Activated CD4-positive, alpha-beta T cell treated with anti-CD3 and anti-CD28 coated beads, Interleukin-2, amount 10 ng/mL, durations not matched to agents 7 days and 5 days (primary cell): ENCODE data around the gene ZNF574. TPM values are rescaled to one million over a fixed set of nuclear protein-coding genes. Genes with fewer than 3 reads are reported as not detected.
"Not testable (repeated sequence)": the region's sequence is repeated elsewhere in the genome, so short reads cannot be mapped to it uniquely, and the experiment has no call there.

Experiments used
- CTCF ChIA-PET: fragments of 350-600 bp; sonication (Branson Sonifier 250); formaldehyde crosslinking; loops from one replicate; lab custom pipeline; 2021; ENCODE audit warnings: antibody characterized with exemption; lab: Charles Lee
- POLR2A ChIA-PET: fragments of 350-600 bp; sonication (Branson Sonifier 250); formaldehyde crosslinking; loops from one replicate; lab custom pipeline; 2021; ENCODE audit warnings: antibody characterized with exemption; lab: Charles Lee
- DNase-seq: peaks from one replicate; pipeline ENCODE4 v3.0.0-alpha.2; 2020
- H3K27ac Mint-ChIP-seq: one replicate; pipeline ENCODE4 v1.8.0; 2021; ENCODE audit warnings: mild to moderate bottlenecking, moderate library complexity, mixed read lengths
- H3K27me3 Mint-ChIP-seq: one replicate; pipeline ENCODE4 v1.8.0; 2021; ENCODE audit warnings: mixed read lengths
- H3K36me3 Mint-ChIP-seq: one replicate; pipeline ENCODE4 v1.8.0; 2021; ENCODE audit warnings: low read depth, mixed read lengths
- H3K4me1 Mint-ChIP-seq: one replicate; pipeline ENCODE4 v1.8.0; 2021; ENCODE audit warnings: mixed read lengths
- H3K4me3 Mint-ChIP-seq: one replicate; pipeline ENCODE4 v1.8.0; 2021; ENCODE audit warnings: mild to moderate bottlenecking, moderate library complexity, mixed read lengths
- H3K9me3 Mint-ChIP-seq: one replicate; pipeline ENCODE4 v1.8.0; 2021; ENCODE audit warnings: mixed read lengths
- total RNA-seq, 2 experiments: library from RNA; stranded (reverse); gene quantifications; one replicate each; pipeline ENCODE4 v1.2.3, GENCODE V29; 2021

Gene ZNF574
- total RNA-seq, 2 experiments from 2014 or later = 14.1 to 15.8 TPM

GRCh38 chr19:42099336-42099925 lies 23.5 kb downstream of the ZNF574 start:
- Mint-ChIP-seq H3K4me1 (no peaks in the 10 kb centered on the region), H3K27ac (no peak overlapping the region), H3K27me3 (no peaks in the 10 kb centered on the region), H3K4me3 (no peak overlapping the region), H3K9me3 (no peaks in the 10 kb centered on the region), H3K36me3 (peaks cover 10% of the 10 kb centered on the region)
- ChIA-PET POLR2A (no interaction called here), CTCF (interaction anchor here (1.1 to 1.3 kb wide), 2 partner anchors 9 to 33 kb away, joined by 3 to 5 read pairs; partner anchors contain the start of gene POU2F2)
- DNase-seq = no peak

- H3K27me3 Mint-ChIP-seq, POLR2A ChIA-PET, H3K4me1 Mint-ChIP-seq, H3K27ac Mint-ChIP-seq, H3K4me3 Mint-ChIP-seq, H3K9me3 Mint-ChIP-seq, DNase-seq, H3K36me3 Mint-ChIP-seq: not testable (repeated sequence)
- CTCF ChIA-PET = interaction anchor here (0.8 to 1.3 kb wide), 3 partner anchors 10 to 32 kb away, joined by 3 to 5 read pairs (median 3); partner anchors contain the start of gene POU2F2
These were observed 24.3 kb downstream of the ZNF574 start for GRCh38 chr19:42100241-42100640.

- DNase-seq = no peak
- Mint-ChIP-seq H3K27me3 (no peaks in the 10 kb centered on the region), H3K27ac (no peak overlapping the region), H3K4me1 (peaks cover 11% of the 10 kb centered on the region), H3K9me3 (no peaks in the 10 kb centered on the region), H3K4me3 (no peak overlapping the region), H3K36me3 (no peaks in the 10 kb centered on the region)
- ChIA-PET CTCF (interaction anchor here (1.5 kb wide), 1 partner anchor 11 kb away, joined by 4 read pairs; no protein-coding TSS in a partner anchor), POLR2A (interaction anchor here (0.7 kb wide), 1 partner anchor 174 kb away, joined by 12 read pairs; no protein-coding TSS in a partner anchor)
These were observed 26.9 kb downstream of the ZNF574 start for GRCh38 chr19:42102877-42103276.

- ChIA-PET POLR2A (no interaction called here), CTCF (no interaction called here)
- Mint-ChIP-seq H3K27ac (no peak overlapping the region), H3K27me3 (no peaks in the 10 kb centered on the region), H3K4me1 (peaks cover 25% of the 10 kb centered on the region), H3K4me3 (no peak overlapping the region), H3K9me3 (no peaks in the 10 kb centered on the region), H3K36me3 (no peaks in the 10 kb centered on the region)
- DNase-seq = no peak
These were observed 29.4 kb downstream of the ZNF574 start for GRCh38 chr19:42105368-42105767.

- POLR2A ChIA-PET = no interaction called here
- CTCF ChIA-PET = interaction anchor here (0.6 to 2.3 kb wide), 19 partner anchors 11 to 288 kb away, joined by 3 to 9 read pairs (median 3); partner anchors contain the start of gene GSK3A
These were observed 32.8 kb downstream of the ZNF574 start for GRCh38 chr19:42108527-42109389.

GRCh38 chr19:42109896-42110295 lies 33.9 kb downstream of the ZNF574 start:
- CTCF ChIA-PET = interaction anchor here (0.6 to 2.3 kb wide), 5 partner anchors 10 to 1374 kb away, joined by 3 to 8 read pairs (median 3); no protein-coding TSS in a partner anchor
- Mint-ChIP-seq H3K27ac (no peak overlapping the region), H3K4me3 (no peak overlapping the region), H3K27me3 (no peaks in the 10 kb centered on the region), H3K9me3 (no peaks in the 10 kb centered on the region), H3K36me3 (no peaks in the 10 kb centered on the region), H3K4me1 (peaks cover 43% of the 10 kb centered on the region)
- POLR2A ChIA-PET = no interaction called here
- no peak for DNase-seq

More at GRCh38 chr19:42108527-42109389, 32.8 kb downstream of the ZNF574 start:
- no peaks in the 10 kb centered on the region for H3K9me3 Mint-ChIP-seq
- peak; percentile 93 for DNase-seq
- H3K4me3 Mint-ChIP-seq = no peak overlapping the region
- H3K27me3 Mint-ChIP-seq = no peaks in the 10 kb centered on the region
- H3K27ac Mint-ChIP-seq = peak overlapping the region; percentile 20
- H3K36me3 Mint-ChIP-seq = no peaks in the 10 kb centered on the region
- peaks cover 42% of the 10 kb centered on the region for H3K4me1 Mint-ChIP-seq

- peaks cover 41% of the 10 kb centered on the region for H3K4me1 Mint-ChIP-seq
These were observed 34.7 kb downstream of the ZNF574 start for GRCh38 chr19:42110658-42111057.

GRCh38 chr19:42111384-42111783 lies 35.4 kb downstream of the ZNF574 start:
- Mint-ChIP-seq H3K27me3 (no peaks in the 10 kb centered on the region), H3K9me3 (no peaks in the 10 kb centered on the region), H3K4me1 (peaks cover 40% of the 10 kb centered on the region), H3K4me3 (no peak overlapping the region), H3K36me3 (peaks cover 8% of the 10 kb centered on the region), H3K27ac (peak overlapping the region; percentile 7)
- no peak for DNase-seq
- ChIA-PET POLR2A (no interaction called here), CTCF (interaction anchor here (0.9 to 1.5 kb wide), 3 partner anchors 14 to 133 kb away, joined by 3 to 4 read pairs (median 3); no protein-coding TSS in a partner anchor)

More at GRCh38 chr19:42110658-42111057, 34.7 kb downstream of the ZNF574 start:
- Mint-ChIP-seq H3K4me3 (no peak overlapping the region), H3K27me3 (no peaks in the 10 kb centered on the region), H3K36me3 (peaks cover 4% of the 10 kb centered on the region), H3K27ac (no peak overlapping the region), H3K9me3 (no peaks in the 10 kb centered on the region)
- ChIA-PET POLR2A (no interaction called here), CTCF (interaction anchor here (0.6 to 1.0 kb wide), 3 partner anchors 14 to 1457 kb away, joined by 3 read pairs; no protein-coding TSS in a partner anchor)
- no peak for DNase-seq

GRCh38 chr19:42111811-42112210 lies 35.8 kb downstream of the ZNF574 start:
- Mint-ChIP-seq H3K27me3 (no peaks in the 10 kb centered on the region), H3K4me3 (no peak overlapping the region), H3K27ac (peak overlapping the region; percentile 7), H3K4me1 (peaks cover 38% of the 10 kb centered on the region), H3K9me3 (no peaks in the 10 kb centered on the region), H3K36me3 (peaks cover 8% of the 10 kb centered on the region)
- ChIA-PET CTCF (interaction anchor here (1.0 to 3.5 kb wide), 4 partner anchors 12 to 133 kb away, joined by 3 to 17 read pairs (median 4); partner anchors contain the start of gene POU2F2), POLR2A (no interaction called here)
- no peak for DNase-seq

- Mint-ChIP-seq H3K36me3 (peaks cover 13% of the 10 kb centered on the region), H3K27me3 (no peaks in the 10 kb centered on the region), H3K27ac (no peak overlapping the region), H3K4me3 (no peak overlapping the region), H3K9me3 (no peaks in the 10 kb centered on the region), H3K4me1 (peaks cover 33% of the 10 kb centered on the region)
- ChIA-PET CTCF (interaction anchor here (0.7 to 3.5 kb wide), 6 partner anchors 10 to 205 kb away, joined by 3 to 17 read pairs (median 4); no protein-coding TSS in a partner anchor), POLR2A (no interaction called here)
- no peak for DNase-seq
These were observed 37.8 kb downstream of the ZNF574 start for GRCh38 chr19:42113641-42114348.

GRCh38 chr19:42114412-42114811 lies 38.4 kb downstream of the ZNF574 start:
- Mint-ChIP-seq H3K27ac (no peak overlapping the region), H3K27me3 (no peaks in the 10 kb centered on the region), H3K4me3 (no peak overlapping the region), H3K9me3 (no peaks in the 10 kb centered on the region), H3K36me3 (peaks cover 13% of the 10 kb centered on the region), H3K4me1 (peaks cover 30% of the 10 kb centered on the region)
- ChIA-PET POLR2A (no interaction called here), CTCF (interaction anchor here (0.7 to 3.5 kb wide), 6 partner anchors 9 to 204 kb away, joined by 3 to 17 read pairs (median 4); no protein-coding TSS in a partner anchor)
- no peak for DNase-seq

- H3K36me3 Mint-ChIP-seq = peaks cover 13% of the 10 kb centered on the region
- H3K27ac Mint-ChIP-seq = peak overlapping the region; percentile 25
- CTCF ChIA-PET = interaction anchor here (0.7 to 3.5 kb wide), 7 partner anchors 8 to 204 kb away, joined by 3 to 17 read pairs (median 3); no protein-coding TSS in a partner anchor
- DNase-seq = no peak
- H3K27me3 Mint-ChIP-seq = no peaks in the 10 kb centered on the region
- H3K4me3 Mint-ChIP-seq = no peak overlapping the region
- POLR2A ChIA-PET = no interaction called here
- no peaks in the 10 kb centered on the region for H3K9me3 Mint-ChIP-seq
- H3K4me1 Mint-ChIP-seq = peaks cover 27% of the 10 kb centered on the region
These were observed 39.3 kb downstream of the ZNF574 start for GRCh38 chr19:42115219-42115618.
